ENCODE measurements around the gene ARID4B.
"Not testable (repeated sequence)": the region's sequence is repeated elsewhere in the genome, so short reads cannot be mapped to it uniquely, and the experiment has no call there.

ARID4B gene

GRCh38 chr1:235302143-235302542 lies 25.8 kb downstream of the ARID4B start:
- H3K4me3 ChIP-seq (ENCODE audit: low read length): no peak overlapping the region
- no peak for DNase-seq (ENCODE audit: low read depth, low spot score)

DNA sequence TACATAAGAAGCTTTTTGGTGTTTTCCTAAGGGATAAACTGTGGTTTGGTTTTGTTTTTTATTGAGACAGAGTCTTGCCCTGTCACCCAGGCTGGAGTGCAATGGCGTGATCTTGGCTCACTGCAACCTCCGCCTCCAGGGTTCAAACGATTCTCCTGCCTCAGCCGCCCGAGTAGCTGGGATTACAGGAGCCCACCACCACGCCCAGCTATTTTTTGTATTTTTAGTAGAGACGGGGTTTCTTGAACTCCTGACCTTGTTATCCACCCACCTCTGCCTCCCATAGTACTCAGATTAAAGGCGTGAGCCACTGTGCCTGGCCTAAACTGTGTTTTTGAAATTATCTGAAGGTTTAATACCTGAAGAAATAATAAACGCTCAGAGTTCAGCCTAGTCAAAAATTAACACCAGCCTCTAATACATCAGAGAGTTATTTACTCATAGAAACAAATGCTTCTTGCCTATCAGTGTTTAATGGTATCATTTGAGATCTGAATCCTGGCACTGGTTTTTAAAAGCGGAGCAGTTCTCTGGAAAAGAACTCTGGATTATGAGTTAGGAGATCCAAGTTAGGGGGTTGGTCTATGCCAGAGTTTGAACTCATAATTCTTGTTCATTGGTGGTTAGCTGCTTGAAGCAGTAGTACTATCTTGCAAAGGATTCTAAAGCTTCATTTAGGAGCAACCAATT lies 28.7 kb downstream of the ARID4B start:
- DNase-seq (ENCODE audit: low read depth, low spot score): no peak
- H3K4me3 ChIP-seq (ENCODE audit: low read length): peak overlapping the region; percentile 5

- no peak for DNase-seq (ENCODE audit: low read depth, low spot score)
Measured at GRCh38 chr1:235298758-235299157, 29.2 kb downstream of the ARID4B start.

DNA sequence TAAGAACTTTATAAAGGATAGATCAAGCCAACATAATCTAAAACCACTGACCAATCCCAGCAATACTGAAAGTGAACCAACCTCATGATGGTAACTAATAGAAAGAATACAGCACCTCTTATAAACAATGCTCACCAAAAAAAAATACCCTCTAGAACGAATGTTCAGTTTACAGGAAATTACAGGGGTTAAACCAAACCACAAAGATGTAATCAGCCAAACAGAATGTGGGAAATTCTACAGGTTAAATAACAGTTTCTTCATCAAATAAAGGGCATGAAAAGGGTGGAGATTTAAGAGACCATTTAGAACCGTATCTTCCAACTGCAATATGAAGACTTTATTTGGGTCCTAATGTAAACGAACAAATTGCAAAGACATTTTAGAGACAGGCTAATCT lies 30.4 kb downstream of the ARID4B start:
- DNase-seq (ENCODE audit: low read depth, low spot score): peak; percentile 91
- H3K4me3 ChIP-seq (ENCODE audit: low read length): peak overlapping the region; percentile 33

More at GRCh38 chr1:235298758-235299157, 29.2 kb downstream of the ARID4B start:
- H3K4me3 ChIP-seq (ENCODE audit: low read length): peak overlapping the region; percentile 5

DNA sequence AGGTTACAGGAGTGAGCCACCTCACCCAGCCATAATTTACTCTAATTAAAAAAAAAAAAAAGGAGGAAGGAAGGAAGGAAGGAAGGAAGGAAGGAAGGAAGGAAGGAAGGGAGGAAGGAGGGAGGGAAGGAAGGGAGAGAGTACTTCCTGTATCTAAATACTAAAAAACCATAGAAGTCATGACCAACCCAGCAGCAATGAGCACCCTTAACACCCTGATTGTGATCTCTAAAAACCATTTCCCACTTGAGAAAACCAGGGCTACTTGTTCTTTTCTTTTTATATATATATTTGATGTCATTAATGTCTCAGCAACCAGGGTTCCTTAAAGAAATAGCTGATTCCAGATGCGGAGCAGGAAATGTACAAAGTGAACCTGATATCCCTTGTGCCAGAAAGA lies 31.2 kb downstream of the ARID4B start:
- no peak for DNase-seq (ENCODE audit: low read depth, low spot score)
- H3K4me3 ChIP-seq (ENCODE audit: low read length): no peak overlapping the region; the same call in 1 of the 2 replicates

DNA sequence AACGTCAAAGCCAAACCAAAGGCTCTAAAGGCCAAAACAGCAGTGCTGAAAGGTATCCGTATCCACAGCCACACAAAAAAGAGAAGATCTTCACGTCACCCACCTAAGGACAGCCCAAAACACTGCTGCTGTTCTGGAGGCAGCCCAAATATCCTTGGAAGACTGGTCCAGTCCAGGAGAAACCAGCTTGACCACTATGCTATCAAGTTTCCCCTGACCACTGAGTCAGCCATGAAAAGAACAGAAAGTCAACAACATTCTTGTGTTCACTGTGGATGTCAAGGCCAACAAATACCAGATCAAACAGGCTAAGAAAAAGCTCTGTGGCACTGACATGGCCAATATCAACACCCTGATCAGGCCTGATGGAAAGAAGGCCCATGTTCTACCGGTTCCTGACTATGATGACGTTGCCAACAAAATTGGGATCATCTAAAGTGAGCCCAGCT lies 32.1 kb downstream of the ARID4B start:
- H3K4me3 ChIP-seq (ENCODE audit: low read length): no peak overlapping the region
- no peak for DNase-seq (ENCODE audit: low read depth, low spot score)

- no peak overlapping the region for H3K4me3 ChIP-seq (ENCODE audit: low read length)
- no peak for DNase-seq (ENCODE audit: low read depth, low spot score)
Measured at GRCh38 chr1:235293322-235293942, 34.5 kb downstream of the ARID4B start.

DNA sequence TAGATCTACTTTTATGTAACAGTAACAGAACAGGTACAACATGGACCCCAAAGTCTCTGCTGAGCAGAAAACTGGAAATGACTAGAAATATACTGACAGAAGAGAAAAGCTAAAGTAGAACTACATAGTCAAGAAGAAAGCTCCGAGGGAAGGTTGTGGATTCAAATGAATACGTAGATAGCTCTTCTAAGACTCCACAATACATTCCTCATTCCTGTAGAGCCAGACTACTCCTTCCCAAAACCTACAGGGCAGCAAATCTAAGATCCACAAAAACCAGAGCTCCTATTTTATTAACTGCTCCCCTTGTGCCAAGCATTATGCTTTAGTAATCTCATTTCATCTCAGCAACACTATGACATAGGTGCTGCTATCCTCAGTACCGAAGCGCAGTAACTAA lies 35.2 kb downstream of the ARID4B start:
- H3K4me3 ChIP-seq (ENCODE audit: low read length): no peak overlapping the region
- DNase-seq (ENCODE audit: low read depth, low spot score): no peak

DNA sequence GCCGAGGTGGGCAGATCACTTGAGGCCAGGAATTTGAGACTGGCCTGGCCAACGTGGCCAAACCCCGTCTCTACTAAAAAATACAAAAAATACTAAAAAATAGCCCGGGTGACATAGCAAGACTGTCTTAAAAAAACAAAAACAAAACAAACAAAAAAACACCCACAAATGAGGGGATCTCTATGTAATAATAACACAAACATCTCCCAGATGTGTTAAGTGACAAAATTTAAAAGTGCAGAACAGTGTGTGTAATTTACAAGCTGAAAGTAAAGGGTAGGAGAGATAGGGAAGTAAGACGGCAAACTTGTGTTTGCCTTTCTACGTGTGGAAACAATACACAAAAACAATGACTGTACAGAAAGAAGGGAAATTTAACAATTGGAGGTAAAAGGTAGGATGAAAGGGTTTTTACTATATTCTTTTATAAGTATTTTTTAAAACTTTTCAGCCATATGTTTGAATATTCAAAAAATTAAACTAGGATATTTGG lies 36.3 kb downstream of the ARID4B start:
- no peak overlapping the region for H3K4me3 ChIP-seq (ENCODE audit: low read length)
- DNase-seq (ENCODE audit: low read depth, low spot score): no peak

DNA sequence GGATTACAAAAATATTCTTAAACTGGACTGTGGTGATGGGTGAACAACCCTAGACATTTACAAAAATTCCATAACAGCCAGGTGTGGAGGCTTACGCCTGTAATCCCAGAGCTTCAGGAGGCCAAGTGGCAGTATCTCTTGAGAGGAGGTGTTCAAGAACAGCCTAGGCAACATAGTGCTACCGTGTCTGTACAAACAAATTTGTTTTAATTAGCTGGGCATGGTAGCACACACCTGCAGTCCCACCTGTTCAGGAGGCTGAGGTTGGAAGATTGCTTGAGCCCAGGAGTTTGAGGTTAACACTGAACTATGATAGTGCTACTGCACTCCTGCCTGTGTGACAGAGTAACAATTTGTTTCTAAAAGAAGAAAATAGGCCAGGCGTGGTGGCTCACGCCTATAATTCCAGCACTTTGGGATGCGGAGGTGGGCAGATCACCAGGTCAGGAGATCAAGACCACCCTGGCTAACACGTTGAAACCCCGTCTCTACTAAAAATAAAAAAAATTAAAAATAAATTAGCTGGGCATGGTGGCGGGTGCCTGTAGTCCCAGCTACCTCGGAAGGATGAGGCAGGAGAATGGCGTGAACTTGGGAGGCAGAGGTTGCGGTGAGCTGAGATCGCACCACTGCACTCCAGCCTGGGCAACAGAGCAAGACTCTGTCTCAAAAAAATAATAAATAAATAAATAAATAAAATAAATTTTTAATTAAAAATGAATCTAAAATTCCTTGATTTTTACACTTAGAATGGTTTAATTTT lies 37.1 kb downstream of the ARID4B start:
- no peak for DNase-seq (ENCODE audit: low read depth, low spot score)
- H3K4me3 ChIP-seq (ENCODE audit: low read length): no peak overlapping the region

GRCh38 chr1:235289859-235290739 lies 37.9 kb downstream of the ARID4B start:
- no peak overlapping the region for H3K4me3 ChIP-seq (ENCODE audit: low read length)

DNA sequence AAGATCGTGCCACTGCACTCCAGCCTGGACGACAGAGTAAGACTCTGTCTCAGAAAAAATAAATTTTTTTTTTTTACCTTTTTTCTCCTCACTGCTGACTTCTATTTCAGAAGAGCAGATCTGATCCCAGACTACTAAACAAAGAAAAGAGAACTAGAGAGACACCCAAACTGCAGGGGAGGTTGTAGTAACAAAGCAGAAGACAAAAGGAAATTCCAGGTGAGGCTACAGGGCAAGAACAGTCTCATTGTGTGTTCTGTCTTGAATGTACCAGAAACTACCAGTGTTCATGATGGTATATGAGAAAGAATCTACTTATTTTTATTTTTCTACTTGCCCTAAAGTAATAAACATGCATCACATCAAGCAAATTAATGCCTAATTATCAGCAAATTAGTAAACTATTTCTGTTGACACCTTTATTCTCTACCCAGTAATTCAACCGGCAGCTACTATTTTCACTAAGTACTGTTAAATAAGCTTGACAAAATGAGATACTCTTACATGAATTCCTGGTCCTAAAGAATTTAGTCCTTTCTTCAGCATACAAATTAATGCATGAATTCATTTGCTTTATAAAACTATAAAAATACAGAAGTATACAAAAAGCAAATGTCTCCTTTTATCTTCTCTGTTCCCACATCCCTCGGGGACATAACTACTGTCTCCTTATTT lies 40.6 kb downstream of the ARID4B start:
- H3K4me3 ChIP-seq (ENCODE audit: low read length): no peak overlapping the region
- no peak for DNase-seq (ENCODE audit: low read depth, low spot score)

More at GRCh38 chr1:235289859-235290739, 37.9 kb downstream of the ARID4B start:
- no peak for DNase-seq (ENCODE audit: low read depth, low spot score)

DNA sequence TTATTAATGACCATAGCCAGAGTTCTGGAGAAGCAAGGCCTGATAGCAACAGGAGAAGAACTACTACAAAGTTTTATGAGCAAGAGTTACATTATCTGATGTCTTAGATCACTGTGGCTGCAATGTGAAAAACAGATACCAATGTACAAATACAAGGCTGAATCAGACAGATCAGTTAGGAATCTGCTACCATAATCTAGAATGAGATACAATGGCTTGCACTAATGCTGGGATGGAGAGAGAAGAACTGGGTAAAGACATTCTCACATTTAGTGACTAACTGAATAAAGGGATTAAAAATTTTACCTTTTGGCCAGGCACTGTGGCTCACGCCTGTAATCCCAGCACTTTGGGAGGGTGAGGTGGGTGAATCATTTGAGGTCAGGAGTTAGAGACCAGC lies 41.3 kb downstream of the ARID4B start:
- H3K4me3 ChIP-seq (ENCODE audit: low read length): no peak overlapping the region
- DNase-seq (ENCODE audit: low read depth, low spot score): no peak

DNA sequence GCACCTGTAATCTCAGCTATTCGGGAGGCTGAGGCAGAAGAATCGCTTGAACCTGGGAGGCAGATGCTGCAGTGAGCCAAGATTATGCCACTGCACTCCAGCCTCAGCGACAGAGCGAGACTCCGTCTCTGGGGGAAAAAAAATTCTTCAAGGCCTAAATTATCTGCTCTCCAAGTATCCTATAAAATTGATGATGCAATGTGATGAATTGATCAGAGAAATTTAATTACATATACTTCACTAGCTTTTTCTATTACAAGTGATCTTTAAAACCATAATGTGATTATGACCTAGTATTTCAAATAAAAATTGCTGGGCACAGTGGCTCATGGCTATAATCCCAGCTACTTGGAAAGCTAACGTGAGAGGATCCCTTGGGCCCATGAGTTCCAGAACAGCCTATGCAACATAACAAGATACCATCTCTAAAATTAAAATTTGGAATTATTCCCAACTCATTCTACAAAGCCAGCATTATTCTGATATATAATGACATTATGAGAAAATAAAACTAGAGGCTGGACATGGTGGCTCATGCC lies 43.7 kb downstream of the ARID4B start:
- no peak for DNase-seq (ENCODE audit: low read depth, low spot score)
- no peak overlapping the region for H3K4me3 ChIP-seq (ENCODE audit: low read length)

GRCh38 chr1:235283636-235284035 lies 44.3 kb downstream of the ARID4B start:
- DNase-seq (ENCODE audit: low read depth, low spot score): not testable (repeated sequence)

GRCh38 chr1:235280467-235280866 lies 47.5 kb downstream of the ARID4B start:
- no peak for DNase-seq (ENCODE audit: low read depth, low spot score)
- H3K4me3 ChIP-seq (ENCODE audit: low read length): no peak overlapping the region

More at GRCh38 chr1:235283636-235284035, 44.3 kb downstream of the ARID4B start:
- H3K4me3 ChIP-seq (ENCODE audit: low read length): not testable (repeated sequence)

GRCh38 chr1:235279694-235280093 lies 48.3 kb downstream of the ARID4B start:
- no peak overlapping the region for H3K4me3 ChIP-seq (ENCODE audit: low read length)
- DNase-seq (ENCODE audit: low read depth, low spot score): no peak

GRCh38 chr1:235278915-235279292 lies 49.1 kb downstream of the ARID4B start:
- H3K4me3 ChIP-seq (ENCODE audit: low read length): no peak overlapping the region

More at GRCh38 chr1:235278915-235279292, 49.1 kb downstream of the ARID4B start:
- DNase-seq (ENCODE audit: low read depth, low spot score): no peak

Data from Jurkat, Clone E6-1 (cell line).